Left colon (tissue), 2 donors: ENCODE measurements around the gene OXCT2. TPM values are rescaled to one million over a fixed set of nuclear protein-coding genes. Genes with fewer than 3 reads are reported as not detected.

Source experiments
- total RNA-seq, 2 donors: library from RNA; stranded (reverse); fragmentation: NEBNext Ultra II Directional; extraction: Animal tissue kit (Norgen Biotek cat#: 25700); gene quantifications; one replicate each; pipeline ENCODE4 v1.2.1, GENCODE V29; 2021
- donor health status: DM: no; HTN: no; CAD: no.
- donor health status: DM: yes; HTN: yes; CAD: no.

The OXCT2 gene
- total RNA-seq, 2 donors from 2014 or later, result 1.4 to 3.0 TPM

Other genes starting within 250 kb of the OXCT2 start
- 100 to 1,000 TPM; 127 to 131 TPM for gene PABPC4, start 194.6 kb downstream of the OXCT2 start, total RNA-seq
- 1 to 10 TPM; 1.3 to 1.9 TPM for gene HEYL, start 131.7 kb downstream of the OXCT2 start, total RNA-seq
- not detected for gene NT5C1A, start 99.2 kb downstream of the OXCT2 start, total RNA-seq
- under 1 TPM in 1 of 2 donors, not detected in 1; 0.06 TPM for gene HPCAL4, start 79.9 kb downstream of the OXCT2 start, total RNA-seq
- 10 to 100 TPM; 33.5 to 38.4 TPM for gene PPIE, start 32.5 kb downstream of the OXCT2 start, total RNA-seq
- gene BMP8B, start 17.5 kb upstream of the OXCT2 start, total RNA-seq, result 10 to 100 TPM; 11.1 to 20.2 TPM
- gene TRIT1, start 112.2 kb upstream of the OXCT2 start, total RNA-seq, result 10 to 100 TPM; 12.1 to 17.0 TPM
- 10 to 100 TPM; 13.7 to 15.4 TPM for gene MYCL, start 130.6 kb upstream of the OXCT2 start, total RNA-seq
- 10 to 100 TPM; 27.9 to 35.7 TPM for gene MFSD2A, start 183.8 kb upstream of the OXCT2 start, total RNA-seq